HepG2 (cell line): ENCODE results near the gene FAM222A. TPM values are rescaled to one million over a fixed set of nuclear protein-coding genes. Genes with fewer than 3 reads are reported as not detected.

Experiments
- ATAC-seq: fragments of 200-7000 bp; cut with Tn5 transposase; 3 replicates; pipeline ENCODE4 v1.9.1; 2020; ENCODE audit warnings: mild to moderate bottlenecking, moderate library complexity
- BruUV-seq: library from RNA; stranded (reverse); fragments of 400-500 nt; replicated peaks from 2 replicates; lab custom pipeline; 2021; lab: Mats Ljungman, UMichigan
- CTCF ChIA-PET: fragments of 300-600 bp; formaldehyde crosslinking; extraction: SDS; loops from one replicate; lab custom pipeline; 2021; ENCODE audit warnings: low total read pairs, inconsistent platforms, low intra/inter-chr PET ratio; lab: Yijun Ruan, JAX
- POLR2A ChIA-PET: fragments of 350-600 bp; sonication (Branson Sonifier 250); formaldehyde crosslinking; loops from one replicate; lab custom pipeline; 2020; ENCODE audit warnings: antibody characterized with exemption, inconsistent platforms; lab: Yijun Ruan, JAX
- DNase-seq: peaks from one replicate; pipeline ENCODE4 v3.0.0-alpha.2; 2015; ENCODE audit warnings: low spot score
- FAIRE-seq: peaks from 3 replicates; lab custom pipeline; 2011; peaks lifted over from hg19 to GRCh38; lab: Jason Lieb, UNC
- H2AFZ ChIP-seq: one replicate; pipeline ENCODE4 v1.6.1; 2011; ENCODE audit warnings: low read length, inconsistent platforms
- H3K27ac ChIP-seq: fragments of 300-600 bp; 3 replicates; pipeline ENCODE4 v1.8.0; 2011; ENCODE audit warnings: mixed run types, mild to moderate bottlenecking, mixed read lengths, low read length, inconsistent platforms; ENCODE audit not compliant: insufficient read depth; ENCODE audit errors: extremely low read length
- H3K27me3 ChIP-seq, 2 experiments: fragments of 200-600 bp in 1 of 2; 2 replicates in 1 of 2; 3 replicates in 1 of 2; pipeline versions ENCODE4 v1.6.0 to v1.8.0; 2011; ENCODE audit warnings: low read length in 2 of 2, mild to moderate bottlenecking in 2 of 2, moderate library complexity in 2 of 2, inconsistent platforms in 1 of 2; ENCODE audit not compliant: insufficient read depth in 2 of 2, control insufficient read depth in 1 of 2
- H3K36me3 ChIP-seq, 2 experiments: fragments of 200-600 bp in 1 of 2; replicated peaks in 1 of 2; 2 replicates in 1 of 2; 3 replicates in 1 of 2; pipeline versions ENCODE4 v1.5.1 to v1.8.0; 2011; ENCODE audit warnings: low read length in 2 of 2, inconsistent platforms in 1 of 2; ENCODE audit not compliant: insufficient read depth in 2 of 2, control insufficient read depth in 1 of 2
- H3K4me1 ChIP-seq: 2 replicates; pipeline ENCODE4 v1.5.1; 2012; ENCODE audit warnings: low read length, inconsistent platforms; ENCODE audit not compliant: insufficient read depth
- H3K4me2 ChIP-seq: 2 replicates; pipeline ENCODE4 v1.6.0; 2011; ENCODE audit warnings: low read depth, low read length, inconsistent platforms
- H3K4me3 ChIP-seq, 3 experiments: fragments of 200-600 bp in 1 of 3; sonication (generic), shearing (Covaris generic) in 1 of 3; replicated peaks in 1 of 3; 2 replicates each; pipeline ENCODE4 v1.5.1; 2011 to 2016; ENCODE audit warnings: low read length in 3 of 3, inconsistent platforms in 2 of 3, low read depth in 2 of 3, mild to moderate bottlenecking in 2 of 3, control low read depth in 1 of 3, mixed read lengths in 1 of 3; ENCODE audit not compliant: insufficient read depth in 1 of 3
- H3K79me2 ChIP-seq: one replicate; pipeline ENCODE4 v1.6.1; 2011; ENCODE audit warnings: low read length, inconsistent platforms; ENCODE audit not compliant: insufficient read depth
- H3K9ac ChIP-seq: 2 replicates; pipeline ENCODE4 v1.6.0; 2011; ENCODE audit warnings: mild to moderate bottlenecking, low read depth, low read length, inconsistent platforms; ENCODE audit not compliant: insufficient read depth
- H3K9me3 ChIP-seq: 2 replicates; pipeline ENCODE4 v1.5.1; 2012; ENCODE audit warnings: mild to moderate bottlenecking, low read length
- H4K20me1 ChIP-seq: 2 replicates; pipeline ENCODE4 v1.6.0; 2011; ENCODE audit warnings: inconsistent platforms, mild to moderate bottlenecking, low read length, moderate library complexity; ENCODE audit not compliant: insufficient read depth
- FOXK1 ChIP-seq: sonication (generic); formaldehyde crosslinking; IDR thresholded peaks from 2 replicates; pipeline ENCODE4 v1.4.0; 2020; ENCODE audit warnings: low read depth, missing genetic modification reagents, borderline replicate concordance
- SOX5 ChIP-seq: IDR thresholded peaks from 2 replicates; pipeline ENCODE4 v1.6.1; 2016; ENCODE audit warnings: borderline replicate concordance
- SP4 ChIP-seq: sonication (generic); formaldehyde crosslinking; IDR thresholded peaks from 2 replicates; pipeline ENCODE4 v1.8.1; 2023; ENCODE audit warnings: mild to moderate bottlenecking, missing genetic modification reagents
- ZFP1 ChIP-seq: IDR thresholded peaks from 2 replicates; pipeline ENCODE4 v1.6.1; 2016
- ZNF431 ChIP-seq: sonication (generic); formaldehyde crosslinking; IDR thresholded peaks from 2 replicates; pipeline ENCODE4 v1.9.0; 2022; ENCODE audit warnings: missing genetic modification reagents, low read depth, mild to moderate bottlenecking, borderline replicate concordance
- ZNF451 ChIP-seq: sonication (generic); formaldehyde crosslinking; IDR thresholded peaks from 2 replicates; pipeline ENCODE4 v1.5.0; 2020; ENCODE audit warnings: mild to moderate bottlenecking, missing genetic modification reagents
- ZNF75D ChIP-seq: sonication (generic); formaldehyde crosslinking; IDR thresholded peaks from 2 replicates; pipeline ENCODE4 v1.8.1; 2023; ENCODE audit warnings: missing genetic modification reagents, mild to moderate bottlenecking, borderline replicate concordance
- ZNF83 ChIP-seq: sonication (generic); formaldehyde crosslinking; IDR thresholded peaks from 2 replicates; pipeline ENCODE4 v1.4.0; 2020; ENCODE audit warnings: missing genetic modification reagents, mild to moderate bottlenecking, borderline replicate concordance
- WGBS: methylation state at CpG from one replicate; pipeline ENCODE4 v1.1.6; 2017; ENCODE audit warnings: low lambda C conversion rate; 5-methylcytosine and 5-hydroxymethylcytosine counted together
- in situ Hi-C: cut with HindIII; loops from 2 replicates; pipeline ENCODE4 v1.10.0; 2017; ENCODE audit warnings: low pct_unique_long_range_greater_than_20kb; ENCODE audit not compliant: extremely low pct_ligation_motif_present
- intact Hi-C: fragments of 100-400 bp; cut with micrococcal nuclease; formaldehyde crosslinking; loops from one replicate; pipeline ENCODE4 v1.10.0; 2022; ENCODE audit not compliant: unreplicated experiment
- polyA plus RNA-seq, 8 experiments: library from polyadenylated mRNA; depleted of rRNA in 3 of 8; stranded (reverse) in 7 of 8; unstranded in 1 of 8; fragments of >200 nt; fragmentation: Illumina TruSeq in 4 of 8; extraction: Trizol in 4 of 8; gene quantifications; 2 replicates each; pipeline versions ENCODE4 v1.2.1 to v1.2.3, GENCODE V29; 2011 to 2016; ENCODE audit warnings: low read depth in 4 of 8, missing spikeins in 1 of 8, mixed read lengths in 1 of 8; ENCODE audit not compliant: insufficient read depth in 1 of 8
- total RNA-seq, 5 experiments: library from RNA; depleted of rRNA; stranded (reverse); fragments of >200 nt; fragmentation: Illumina TruSeq; extraction: Trizol; gene quantifications; 2 replicates each; pipeline ENCODE4 v1.2.3, GENCODE V29; 2016; ENCODE audit warnings: low read depth in 1 of 5
- TF ChIP-seq, protein P1 (sequence below): sonication (generic); formaldehyde crosslinking; IDR thresholded peaks from 2 replicates; pipeline ENCODE4 v1.4.0; 2020; ENCODE audit warnings: missing genetic modification reagents, mild to moderate bottlenecking, borderline replicate concordance
- TF ChIP-seq, protein P2 (sequence below): IDR thresholded peaks from 2 replicates; pipeline ENCODE4 v1.6.1; 2016; ENCODE audit warnings: missing compliant biosample characterization, missing genetic modification reagents, borderline replicate concordance
- TF ChIP-seq, protein P3 (sequence below): sonication (generic); formaldehyde crosslinking; IDR thresholded peaks from 2 replicates; pipeline ENCODE4 v1.4.0; 2020; ENCODE audit warnings: missing genetic modification reagents
- TF ChIP-seq, protein P4 (sequence below): sonication (generic); formaldehyde crosslinking; IDR thresholded peaks from 2 replicates; pipeline ENCODE4 v1.4.0; 2020; ENCODE audit warnings: missing genetic modification reagents

The FAM222A gene
- total and polyA plus RNA-seq, 2 of the 13 experiments (the other 11 are each of a cell fraction or from before 2014, with no cell fraction given): 2.7 to 9.6 TPM

DNA sequence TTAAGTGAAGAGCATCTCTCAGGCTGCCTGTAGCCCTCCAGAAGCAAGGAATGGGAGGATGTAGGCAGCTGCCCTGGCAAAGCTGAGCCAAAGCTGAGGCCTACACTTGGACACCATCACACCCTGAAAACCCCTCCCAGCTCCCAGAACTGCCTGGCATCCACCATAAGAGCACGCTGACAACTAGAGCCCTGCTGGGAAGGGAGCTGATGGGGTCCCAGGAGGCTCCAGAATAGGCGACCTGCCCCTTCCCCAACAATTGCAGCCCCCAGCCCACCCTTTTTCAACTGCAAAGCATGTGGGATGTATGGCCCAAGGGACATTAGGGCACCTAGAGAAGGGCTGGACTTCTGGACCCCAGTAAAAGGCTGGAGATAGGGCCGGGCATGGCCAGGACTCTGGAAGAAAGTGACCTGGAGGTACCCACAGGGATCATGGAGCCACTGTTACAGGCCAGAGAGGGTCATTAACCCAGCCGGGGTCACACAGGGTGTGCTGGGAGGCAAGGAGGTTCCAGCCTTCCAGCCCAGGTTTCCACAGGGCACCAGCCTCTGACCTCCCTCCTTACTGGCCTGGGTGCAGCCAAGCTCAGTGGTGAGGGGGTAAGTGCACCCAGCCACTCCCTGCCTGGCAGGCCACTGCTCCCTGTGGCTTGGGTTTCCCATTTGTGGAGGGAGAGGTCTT is 27.8 kb downstream of the FAM222A start (continued):
- TF ChIP-seq, protein P1, sequence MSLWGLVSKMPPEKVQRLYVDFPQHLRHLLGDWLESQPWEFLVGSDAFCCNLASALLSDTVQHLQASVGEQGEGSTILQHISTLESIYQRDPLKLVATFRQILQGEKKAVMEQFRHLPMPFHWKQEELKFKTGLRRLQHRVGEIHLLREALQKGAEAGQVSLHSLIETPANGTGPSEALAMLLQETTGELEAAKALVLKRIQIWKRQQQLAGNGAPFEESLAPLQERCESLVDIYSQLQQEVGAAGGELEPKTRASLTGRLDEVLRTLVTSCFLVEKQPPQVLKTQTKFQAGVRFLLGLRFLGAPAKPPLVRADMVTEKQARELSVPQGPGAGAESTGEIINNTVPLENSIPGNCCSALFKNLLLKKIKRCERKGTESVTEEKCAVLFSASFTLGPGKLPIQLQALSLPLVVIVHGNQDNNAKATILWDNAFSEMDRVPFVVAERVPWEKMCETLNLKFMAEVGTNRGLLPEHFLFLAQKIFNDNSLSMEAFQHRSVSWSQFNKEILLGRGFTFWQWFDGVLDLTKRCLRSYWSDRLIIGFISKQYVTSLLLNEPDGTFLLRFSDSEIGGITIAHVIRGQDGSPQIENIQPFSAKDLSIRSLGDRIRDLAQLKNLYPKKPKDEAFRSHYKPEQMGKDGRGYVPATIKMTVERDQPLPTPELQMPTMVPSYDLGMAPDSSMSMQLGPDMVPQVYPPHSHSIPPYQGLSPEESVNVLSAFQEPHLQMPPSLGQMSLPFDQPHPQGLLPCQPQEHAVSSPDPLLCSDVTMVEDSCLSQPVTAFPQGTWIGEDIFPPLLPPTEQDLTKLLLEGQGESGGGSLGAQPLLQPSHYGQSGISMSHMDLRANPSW (CRISPR knock-in tag): 0 out of 2 replicates have a peak, but pooled peaks have one; percentile 51
- TF ChIP-seq ZNF451 (CRISPR knock-in tag) (no peak), FOXK1 (CRISPR knock-in tag) (no peak), ZNF75D (CRISPR knock-in tag) (no peak)

DNA sequence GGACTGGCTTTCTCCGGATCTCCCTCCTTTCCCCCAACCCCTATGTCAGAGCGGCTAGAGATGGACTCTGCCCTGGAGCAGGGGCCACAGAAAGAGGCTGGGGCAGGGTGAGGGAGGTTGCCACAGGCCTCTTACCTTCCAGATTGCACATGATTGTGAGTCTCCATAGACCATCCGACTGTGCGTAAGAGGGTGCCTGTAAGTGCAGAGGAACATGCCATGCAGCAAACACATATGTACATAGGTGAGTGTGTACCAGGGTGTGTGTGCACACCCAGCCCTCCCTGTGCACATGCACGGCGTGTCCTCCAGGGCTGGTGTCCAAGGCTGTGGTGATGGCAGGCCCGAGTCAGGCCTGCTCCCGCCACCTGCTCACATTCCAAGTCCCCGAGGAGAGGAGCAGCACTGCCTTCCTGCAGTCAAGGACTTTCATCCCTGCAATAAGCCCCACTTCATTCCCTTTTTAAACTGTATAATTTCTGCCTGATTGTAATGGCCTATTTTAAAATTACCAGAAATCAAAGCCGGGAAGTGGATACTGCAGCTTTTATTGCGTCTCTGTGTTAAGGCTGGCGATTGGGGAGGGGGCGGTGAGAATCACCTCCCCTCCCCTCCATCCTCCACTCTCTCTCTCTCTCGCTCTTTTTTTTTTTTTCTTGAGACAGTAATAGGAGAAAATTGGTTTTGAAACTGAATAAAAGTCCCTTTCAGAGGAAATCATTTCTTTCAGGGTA is 28.5 kb downstream of the FAM222A start:
- H3K4me1 ChIP-seq: peaks cover 71% of the 10 kb centered on the region
- H3K4me2 ChIP-seq: peak overlapping the region; percentile 75
- no peak overlapping the region for H2AFZ ChIP-seq
- WGBS: 55% methylated on average over 11 of the region's 14 CpGs
- FAIRE-seq (peak; percentile 70), DNase-seq (peak; percentile 56), ATAC-seq (peak; percentile 83)
- peak overlapping the region in 1 of 3 experiments; percentile 46; a peak in 1 of 6 replicates for H3K4me3 ChIP-seq
- H4K20me1 ChIP-seq: no peaks in the 10 kb centered on the region
- CTCF ChIA-PET: no interaction called here
- intact Hi-C loops (no loop called here), in situ Hi-C loops (no loop called here)
- peak overlapping the region; percentile 82 for H3K27ac ChIP-seq
- H3K9ac ChIP-seq: peak overlapping the region; percentile 26
- H3K9me3 ChIP-seq: no peaks in the 10 kb centered on the region
- peaks cover 2 to 3% of the 10 kb centered on the region in 2 experiments; a peak in 3 of 5 replicates for H3K36me3 ChIP-seq
- no peaks in the 10 kb centered on the region for H3K27me3 ChIP-seq
- POLR2A ChIA-PET: no interaction called here
- BruUV-seq: no TSS peak
- H3K79me2 ChIP-seq: no peaks in the 10 kb centered on the region
- TF ChIP-seq, protein P2, sequence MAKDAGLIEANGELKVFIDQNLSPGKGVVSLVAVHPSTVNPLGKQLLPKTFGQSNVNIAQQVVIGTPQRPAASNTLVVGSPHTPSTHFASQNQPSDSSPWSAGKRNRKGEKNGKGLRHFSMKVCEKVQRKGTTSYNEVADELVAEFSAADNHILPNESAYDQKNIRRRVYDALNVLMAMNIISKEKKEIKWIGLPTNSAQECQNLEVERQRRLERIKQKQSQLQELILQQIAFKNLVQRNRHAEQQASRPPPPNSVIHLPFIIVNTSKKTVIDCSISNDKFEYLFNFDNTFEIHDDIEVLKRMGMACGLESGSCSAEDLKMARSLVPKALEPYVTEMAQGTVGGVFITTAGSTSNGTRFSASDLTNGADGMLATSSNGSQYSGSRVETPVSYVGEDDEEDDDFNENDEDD (CRISPR knock-in tag): peak; percentile 69
- TF ChIP-seq, protein P3, sequence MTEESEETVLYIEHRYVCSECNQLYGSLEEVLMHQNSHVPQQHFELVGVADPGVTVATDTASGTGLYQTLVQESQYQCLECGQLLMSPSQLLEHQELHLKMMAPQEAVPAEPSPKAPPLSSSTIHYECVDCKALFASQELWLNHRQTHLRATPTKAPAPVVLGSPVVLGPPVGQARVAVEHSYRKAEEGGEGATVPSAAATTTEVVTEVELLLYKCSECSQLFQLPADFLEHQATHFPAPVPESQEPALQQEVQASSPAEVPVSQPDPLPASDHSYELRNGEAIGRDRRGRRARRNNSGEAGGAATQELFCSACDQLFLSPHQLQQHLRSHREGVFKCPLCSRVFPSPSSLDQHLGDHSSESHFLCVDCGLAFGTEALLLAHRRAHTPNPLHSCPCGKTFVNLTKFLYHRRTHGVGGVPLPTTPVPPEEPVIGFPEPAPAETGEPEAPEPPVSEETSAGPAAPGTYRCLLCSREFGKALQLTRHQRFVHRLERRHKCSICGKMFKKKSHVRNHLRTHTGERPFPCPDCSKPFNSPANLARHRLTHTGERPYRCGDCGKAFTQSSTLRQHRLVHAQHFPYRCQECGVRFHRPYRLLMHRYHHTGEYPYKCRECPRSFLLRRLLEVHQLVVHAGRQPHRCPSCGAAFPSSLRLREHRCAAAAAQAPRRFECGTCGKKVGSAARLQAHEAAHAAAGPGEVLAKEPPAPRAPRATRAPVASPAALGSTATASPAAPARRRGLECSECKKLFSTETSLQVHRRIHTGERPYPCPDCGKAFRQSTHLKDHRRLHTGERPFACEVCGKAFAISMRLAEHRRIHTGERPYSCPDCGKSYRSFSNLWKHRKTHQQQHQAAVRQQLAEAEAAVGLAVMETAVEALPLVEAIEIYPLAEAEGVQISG: peak; percentile 55; the same call in 1 of the 2 replicates
- TF ChIP-seq ZNF83 (CRISPR knock-in tag) (no peak), ZNF431 (CRISPR knock-in tag) (peak; percentile 56; the same call in 1 of the 2 replicates), ZFP1 (CRISPR knock-in tag) (no peak), SOX5 (CRISPR knock-in tag) (peak; percentile 43; the same call in 1 of the 2 replicates), SP4 (peak; percentile 51; the same call in 1 of the 2 replicates)
- TF ChIP-seq, protein P4, sequence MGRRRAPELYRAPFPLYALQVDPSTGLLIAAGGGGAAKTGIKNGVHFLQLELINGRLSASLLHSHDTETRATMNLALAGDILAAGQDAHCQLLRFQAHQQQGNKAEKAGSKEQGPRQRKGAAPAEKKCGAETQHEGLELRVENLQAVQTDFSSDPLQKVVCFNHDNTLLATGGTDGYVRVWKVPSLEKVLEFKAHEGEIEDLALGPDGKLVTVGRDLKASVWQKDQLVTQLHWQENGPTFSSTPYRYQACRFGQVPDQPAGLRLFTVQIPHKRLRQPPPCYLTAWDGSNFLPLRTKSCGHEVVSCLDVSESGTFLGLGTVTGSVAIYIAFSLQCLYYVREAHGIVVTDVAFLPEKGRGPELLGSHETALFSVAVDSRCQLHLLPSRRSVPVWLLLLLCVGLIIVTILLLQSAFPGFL: 0 out of 2 replicates have a peak, but pooled peaks have one; percentile 68
